GM18907 (cell line): Measurements from ENCODE around the gene TTC23.
"Not testable (repeated sequence)": the region's sequence is repeated elsewhere in the genome, so short reads cannot be mapped to it uniquely, and the experiment has no call there.

Experiments
- ATAC-seq: cut with Tn5 transposase; IDR thresholded peaks from one replicate; pipeline ENCODE4 v1.9.1; 2021; ENCODE audit warnings: mild to moderate bottlenecking, moderate library complexity; ENCODE audit not compliant: unreplicated experiment

Gene TTC23

DNA sequence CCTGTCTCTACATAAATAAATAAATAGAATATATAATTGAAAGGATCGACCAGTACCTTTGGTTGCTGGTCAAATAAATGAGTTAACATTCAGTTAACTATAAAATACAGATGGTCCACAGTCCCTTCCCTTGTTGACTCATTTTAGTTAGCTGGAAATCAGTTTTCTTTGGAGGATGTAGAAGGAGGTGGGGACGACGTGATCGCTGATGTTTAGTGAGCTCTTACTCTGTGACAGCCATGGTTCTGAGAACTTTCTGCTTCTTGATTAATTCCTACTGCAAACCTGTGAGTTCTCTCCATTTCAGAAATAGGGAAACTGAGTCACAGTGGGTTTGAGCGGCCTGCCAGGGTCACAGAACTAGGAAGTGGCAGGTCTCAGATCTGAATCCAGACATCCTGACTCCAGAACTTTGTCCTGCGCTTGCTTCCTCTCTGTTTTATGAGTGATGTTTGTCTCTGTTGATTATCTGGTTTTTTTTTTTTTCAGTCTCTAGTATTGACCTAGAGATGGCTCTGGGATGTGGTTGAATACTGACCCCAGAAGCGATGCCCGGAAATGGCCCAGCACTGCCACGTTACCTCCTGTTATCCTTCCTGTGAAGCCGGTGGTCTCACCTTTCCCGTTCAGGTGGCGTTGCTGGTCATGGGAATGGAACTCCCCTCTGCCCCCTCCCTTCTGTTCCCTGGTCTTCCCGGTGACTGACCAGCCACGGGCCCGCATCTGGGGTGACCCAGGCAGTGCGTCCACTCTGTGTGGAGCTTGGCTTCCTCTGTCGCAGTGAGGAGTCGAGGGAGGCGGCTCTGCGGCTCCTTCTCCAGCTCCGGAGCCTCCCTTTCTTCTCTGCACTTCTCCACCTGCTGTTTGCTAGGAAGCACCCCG, 126.3 kb downstream of the TTC23 start:
- no peak for ATAC-seq

DNA sequence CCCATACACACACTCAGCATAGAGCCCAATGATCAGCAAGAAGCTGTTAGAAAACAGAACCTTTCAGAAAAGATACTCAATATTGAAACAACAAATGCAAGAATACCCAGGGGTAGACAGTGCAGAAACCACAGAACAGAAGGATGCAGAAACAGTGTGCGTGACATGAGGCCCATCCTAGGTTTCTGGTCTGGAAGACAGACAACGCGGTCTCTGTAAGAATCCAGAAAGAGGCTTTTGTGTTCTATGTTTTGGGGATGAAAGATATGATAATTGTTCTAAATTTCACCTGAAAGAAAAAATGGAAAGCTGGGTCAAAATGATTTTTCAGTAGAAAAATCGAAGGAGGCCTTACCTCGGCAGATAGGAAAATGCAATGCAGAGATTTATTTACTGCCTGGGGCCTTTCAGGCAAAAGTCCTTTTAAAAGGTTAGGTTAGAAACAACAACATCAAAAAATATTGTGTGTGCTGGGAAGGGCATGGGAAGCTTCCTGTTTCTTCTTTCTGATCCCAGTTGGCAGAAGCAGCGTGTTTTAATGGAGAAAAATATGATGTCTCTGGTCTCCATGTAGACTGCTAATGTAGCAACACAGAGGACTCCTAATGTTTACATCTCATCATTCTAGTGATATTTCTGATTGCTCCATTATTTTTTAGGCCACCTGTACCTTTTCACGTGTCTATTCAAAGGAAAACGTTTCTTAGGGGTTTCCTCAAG, 127.5 kb downstream of the TTC23 start:
- ATAC-seq = no peak

DNA sequence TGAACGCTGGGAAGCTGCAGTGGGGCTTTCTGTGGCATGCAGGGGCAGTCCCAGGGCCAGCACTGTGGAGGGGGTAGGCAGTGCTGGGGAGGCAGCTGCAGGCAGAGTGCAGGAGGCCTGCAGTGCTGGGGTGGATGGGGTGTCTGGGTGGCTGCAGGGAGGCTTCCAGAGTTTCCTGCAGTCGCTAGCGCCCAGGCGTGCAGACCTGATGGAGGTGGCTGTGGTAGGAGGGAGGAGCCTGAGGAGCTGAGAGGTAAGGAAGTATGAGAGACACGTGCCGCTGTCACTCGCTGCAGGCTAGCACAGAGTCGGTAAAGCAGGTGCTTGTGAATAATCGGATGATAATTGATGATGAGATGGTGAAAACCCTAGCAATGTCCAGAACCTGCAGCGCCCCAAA, 128.2 kb downstream of the TTC23 start:
- no peak for ATAC-seq

DNA sequence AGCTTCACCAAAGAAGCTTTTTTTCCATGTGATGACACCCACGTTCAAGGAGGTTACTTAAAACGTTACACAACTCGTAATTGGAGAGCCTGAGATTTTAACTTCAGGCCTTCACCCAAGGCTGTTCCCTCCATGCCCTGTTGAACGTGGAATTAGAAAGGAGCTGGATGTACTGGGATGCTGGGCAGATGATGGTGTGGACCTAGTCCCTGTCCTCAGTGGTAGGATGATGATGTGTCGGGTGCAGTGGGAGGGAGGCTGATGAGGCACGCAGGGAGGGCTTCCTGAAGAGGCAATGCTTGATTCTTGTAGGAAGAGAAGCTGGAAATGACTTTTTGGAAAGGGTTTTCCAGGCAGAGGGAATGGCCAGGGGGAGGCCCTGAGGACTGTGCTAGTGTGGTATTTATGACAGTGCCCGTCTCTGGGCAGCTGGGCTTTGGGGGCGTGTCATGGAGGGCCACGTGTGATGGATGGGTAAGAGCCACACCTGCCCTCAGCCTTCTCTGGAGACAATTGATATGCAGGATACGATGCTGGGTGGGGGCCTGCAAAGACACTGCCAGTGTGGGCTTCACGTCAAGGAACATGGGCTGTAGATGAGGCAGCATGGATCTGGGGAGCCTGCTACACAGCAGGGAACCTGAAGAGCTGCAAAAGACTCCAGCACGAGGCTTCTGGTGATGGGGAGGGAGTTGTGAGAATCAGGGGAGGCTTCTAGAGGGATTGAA, 129.2 kb downstream of the TTC23 start:
- ATAC-seq = no peak

DNA sequence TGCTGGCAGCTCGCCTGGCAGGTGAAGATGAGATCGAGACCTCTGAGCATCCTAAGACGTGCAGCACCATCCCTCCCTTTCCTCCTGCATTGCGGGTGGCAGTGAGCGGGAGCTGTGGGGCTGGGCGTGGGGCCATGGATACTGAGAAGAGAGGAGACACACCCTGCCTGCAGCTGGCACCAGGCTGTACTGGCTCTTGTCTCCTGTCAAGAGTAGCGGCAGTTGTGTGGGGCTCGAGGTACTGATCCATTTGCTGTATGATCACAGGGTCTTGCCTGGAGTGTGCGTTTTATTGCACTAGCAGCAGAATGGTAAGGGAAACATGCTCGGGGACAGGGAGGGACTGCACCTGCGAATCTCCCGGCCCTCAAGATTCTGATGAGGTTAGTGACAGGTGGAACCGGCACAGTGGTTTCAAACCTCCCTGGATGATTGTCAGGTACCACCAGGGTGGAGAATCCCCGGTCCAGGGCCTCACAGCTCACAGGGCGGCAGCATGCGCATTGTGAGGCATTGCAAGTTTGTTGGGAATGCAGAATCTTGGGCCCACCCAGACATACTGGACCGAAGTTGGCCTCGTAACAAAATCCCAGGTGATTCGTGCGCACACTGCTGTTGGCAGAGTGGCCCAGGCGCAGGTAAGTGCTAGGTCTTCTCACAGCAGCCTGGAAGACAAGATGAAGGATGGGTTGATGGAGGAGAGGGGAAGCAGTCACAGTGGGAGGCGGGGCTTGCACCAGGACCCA, 130.4 kb downstream of the TTC23 start:
- ATAC-seq = no peak

DNA sequence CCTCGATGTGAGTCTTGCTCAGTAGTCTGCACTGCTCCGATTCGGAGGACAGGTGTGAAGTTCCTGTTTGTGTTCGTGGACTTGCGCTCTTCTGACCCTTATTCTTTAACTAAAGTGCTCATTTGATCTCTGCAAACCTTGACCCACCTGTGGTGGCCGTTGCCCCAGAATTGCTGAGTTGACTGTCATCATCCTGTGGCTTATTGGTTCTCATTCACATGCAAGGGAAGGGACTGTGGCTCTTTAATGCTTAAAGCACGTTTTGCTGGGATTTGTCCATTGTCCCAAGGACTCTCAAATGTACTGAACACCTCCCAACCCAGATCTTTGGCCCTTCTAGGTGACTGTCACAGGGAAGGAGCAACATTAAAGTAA, 131.1 kb downstream of the TTC23 start:
- no peak for ATAC-seq

DNA sequence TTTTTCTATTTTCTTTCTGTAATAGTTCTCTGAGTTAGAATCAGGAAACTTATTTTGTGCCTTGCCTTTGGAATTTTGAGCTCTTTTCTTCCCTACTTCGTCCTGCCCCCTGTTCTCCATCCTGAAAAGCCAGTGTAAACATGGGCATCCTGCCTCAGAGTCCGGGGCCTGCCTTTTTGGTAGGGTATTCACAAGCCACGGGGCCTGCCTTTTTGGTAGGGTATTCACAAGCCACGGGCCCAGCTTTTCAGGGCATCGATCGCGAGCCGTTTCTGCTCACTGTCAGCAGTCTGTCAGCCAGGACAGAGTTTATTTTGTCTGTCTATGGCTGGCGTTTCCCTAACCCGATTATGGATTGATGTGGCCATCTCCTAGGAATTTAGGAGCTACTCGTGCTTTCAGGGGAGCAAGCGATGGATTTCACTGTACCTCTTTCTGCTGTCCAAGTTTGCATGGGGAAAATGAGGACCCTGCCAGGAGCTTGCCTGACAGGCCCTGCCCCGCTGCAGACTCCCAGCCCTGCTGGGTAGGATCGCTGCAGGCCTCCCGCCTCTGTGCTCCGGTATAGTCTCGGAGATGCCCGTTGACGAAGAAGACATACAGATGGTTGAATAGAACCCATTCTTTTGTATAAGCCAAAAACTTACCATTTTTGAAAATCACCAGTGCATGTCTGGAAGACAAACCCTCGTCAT, 131.7 kb downstream of the TTC23 start:
- ATAC-seq = no peak

DNA sequence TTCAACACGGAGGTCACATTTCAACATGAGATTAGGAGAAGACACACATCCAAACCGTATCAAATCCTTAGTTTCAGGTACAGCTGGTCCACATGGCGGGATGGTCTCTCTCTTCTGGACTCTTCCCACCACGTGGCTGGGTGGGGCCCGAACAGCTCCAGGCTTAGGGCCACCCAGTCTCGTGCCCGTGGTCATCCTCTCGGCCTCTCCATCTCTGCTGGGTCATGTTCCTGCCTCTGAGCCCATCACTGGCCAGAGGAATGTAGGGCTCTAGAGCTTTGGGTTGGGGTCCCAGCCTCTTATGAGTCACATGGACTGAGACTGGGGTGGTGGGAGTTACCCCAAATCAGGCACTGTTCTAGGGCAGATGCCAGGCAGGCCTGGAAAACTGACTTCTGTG, 132.3 kb downstream of the TTC23 start:
- no peak for ATAC-seq

DNA sequence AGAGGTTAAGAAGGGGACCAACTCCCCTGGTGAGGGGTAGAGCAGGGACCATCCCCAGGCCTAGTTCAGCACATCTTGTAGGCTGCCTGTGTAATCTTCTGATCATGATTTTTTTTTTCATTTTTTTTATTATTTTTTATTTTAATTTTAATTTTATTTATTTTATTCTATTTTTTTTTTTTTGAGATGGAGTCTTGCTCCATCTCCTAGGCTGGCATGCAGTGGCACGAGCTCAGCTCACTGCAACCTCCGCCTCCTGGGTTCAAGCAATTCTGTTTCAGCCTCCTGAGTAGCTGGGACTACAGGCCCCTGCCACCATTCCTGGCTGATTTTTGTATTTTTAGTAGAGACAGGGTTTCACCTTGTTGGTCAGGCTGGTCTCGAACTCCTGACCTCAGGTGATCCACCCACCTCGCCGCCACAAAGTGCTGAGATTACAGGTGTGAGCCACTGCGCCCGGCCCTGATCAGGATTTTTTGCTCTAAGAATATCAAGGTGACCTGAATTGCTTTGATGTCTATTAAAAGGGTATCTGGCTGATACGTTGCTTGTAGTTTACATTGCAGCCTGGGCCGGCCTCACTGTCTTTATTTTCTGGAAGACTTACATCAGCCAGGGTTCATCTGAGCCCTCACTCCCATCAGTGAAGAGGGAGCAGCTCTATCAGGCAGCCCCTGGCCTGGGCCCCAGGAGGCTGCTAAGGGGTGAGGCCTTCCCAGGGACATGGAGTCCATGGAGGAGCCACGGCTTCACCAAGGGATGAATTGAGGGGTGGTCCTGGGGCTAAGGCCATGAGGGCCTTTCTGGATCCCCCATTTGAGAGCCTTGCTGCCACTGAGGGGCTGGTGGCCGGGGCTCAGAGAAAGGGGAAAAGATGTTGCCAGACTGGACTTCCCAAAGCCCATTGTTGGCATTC, 133.8 kb downstream of the TTC23 start:
- no peak for ATAC-seq

DNA sequence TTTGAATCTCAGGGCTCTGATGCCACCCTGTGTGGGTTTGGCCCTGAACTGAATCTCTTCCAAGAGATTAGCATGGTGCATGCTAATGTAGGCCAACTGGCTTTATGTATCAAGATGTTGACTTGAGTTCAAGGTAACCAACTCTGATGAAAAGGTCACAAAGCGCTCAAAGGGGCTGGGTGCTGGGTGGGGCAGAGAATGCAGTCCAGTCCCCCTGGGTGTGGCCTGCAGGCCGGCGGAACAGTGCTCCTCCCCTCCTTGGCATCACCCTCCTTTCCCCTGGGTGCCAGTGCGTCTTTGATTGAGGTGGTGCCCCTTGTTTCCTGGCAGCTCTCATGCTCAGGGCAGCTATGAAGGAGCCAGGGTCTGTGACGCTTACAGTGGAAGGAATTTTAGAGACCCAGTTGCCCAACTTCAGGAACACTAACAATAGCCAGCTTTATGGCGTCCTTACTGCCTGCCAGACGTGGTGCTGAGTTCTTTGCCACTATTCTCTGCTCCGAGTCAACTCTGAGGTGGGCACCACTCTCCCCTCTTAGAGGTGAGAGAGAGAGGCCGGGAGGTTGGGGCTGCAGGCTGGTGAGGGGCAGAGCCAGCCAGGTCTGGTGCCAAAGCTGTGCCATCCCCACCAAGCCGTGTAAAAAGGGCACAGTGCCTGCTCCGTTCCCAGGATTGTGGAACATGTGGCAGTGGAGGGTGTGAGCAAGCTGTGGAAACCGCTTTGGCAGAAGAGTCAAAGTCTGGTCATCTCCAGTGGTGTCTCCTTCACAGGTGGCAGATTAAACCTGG, 134.7 kb downstream of the TTC23 start:
- ATAC-seq = no peak

DNA sequence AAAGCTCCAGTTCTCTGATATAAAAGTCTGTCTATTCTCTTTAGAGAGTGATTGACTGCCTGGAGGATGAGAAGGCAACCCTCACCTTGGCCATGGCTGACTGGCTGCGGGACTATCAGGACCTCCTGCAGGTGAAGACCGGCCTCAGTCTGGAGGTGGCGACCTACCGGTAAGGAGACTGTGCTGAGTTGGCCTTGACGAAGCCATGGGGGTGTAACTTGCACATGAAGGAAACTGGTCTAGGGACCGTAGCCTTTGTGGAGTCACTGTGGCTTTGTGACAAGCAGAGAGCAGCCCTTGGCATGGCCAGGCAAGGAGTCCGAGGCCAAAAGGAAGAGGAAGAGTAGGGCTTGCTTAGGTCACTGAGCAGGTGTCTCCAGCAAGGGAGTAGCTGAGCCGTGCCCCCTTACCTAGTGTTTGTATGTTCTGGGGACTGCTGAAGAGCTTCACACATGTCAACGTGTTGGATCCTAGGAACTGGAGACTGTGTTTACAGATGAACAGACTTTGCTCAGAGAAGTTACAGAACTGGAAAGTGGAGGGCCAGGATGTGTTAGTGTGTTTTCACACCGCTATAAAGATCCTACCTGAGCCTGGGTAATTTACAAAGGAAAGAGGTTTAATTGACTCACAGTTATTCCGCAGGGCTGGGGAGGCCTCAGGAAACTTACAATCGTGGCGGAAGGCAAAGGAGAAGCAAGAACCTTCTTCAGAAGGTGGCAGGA, 135.7 kb downstream of the TTC23 start:
- no peak for ATAC-seq

DNA sequence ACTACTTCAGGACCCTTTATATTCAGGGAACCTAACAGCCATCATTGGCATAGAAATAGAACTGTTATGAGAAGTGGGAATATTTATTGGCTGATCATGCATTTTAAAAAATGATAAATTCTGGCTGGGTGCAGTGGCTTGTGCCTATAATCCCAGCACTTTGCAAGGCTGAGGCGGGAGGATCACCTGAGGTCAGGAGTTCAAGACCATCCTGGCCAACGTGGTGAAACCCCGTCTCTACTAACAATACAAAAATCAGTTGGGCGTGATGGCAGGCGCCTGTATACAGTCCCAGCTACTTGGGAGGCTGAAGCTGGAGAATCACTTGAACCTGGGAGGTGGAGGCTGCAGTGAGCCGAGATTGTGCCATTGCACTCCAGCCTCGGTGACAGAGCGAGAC, 137.7 kb downstream of the TTC23 start:
- not testable (repeated sequence) for ATAC-seq

DNA sequence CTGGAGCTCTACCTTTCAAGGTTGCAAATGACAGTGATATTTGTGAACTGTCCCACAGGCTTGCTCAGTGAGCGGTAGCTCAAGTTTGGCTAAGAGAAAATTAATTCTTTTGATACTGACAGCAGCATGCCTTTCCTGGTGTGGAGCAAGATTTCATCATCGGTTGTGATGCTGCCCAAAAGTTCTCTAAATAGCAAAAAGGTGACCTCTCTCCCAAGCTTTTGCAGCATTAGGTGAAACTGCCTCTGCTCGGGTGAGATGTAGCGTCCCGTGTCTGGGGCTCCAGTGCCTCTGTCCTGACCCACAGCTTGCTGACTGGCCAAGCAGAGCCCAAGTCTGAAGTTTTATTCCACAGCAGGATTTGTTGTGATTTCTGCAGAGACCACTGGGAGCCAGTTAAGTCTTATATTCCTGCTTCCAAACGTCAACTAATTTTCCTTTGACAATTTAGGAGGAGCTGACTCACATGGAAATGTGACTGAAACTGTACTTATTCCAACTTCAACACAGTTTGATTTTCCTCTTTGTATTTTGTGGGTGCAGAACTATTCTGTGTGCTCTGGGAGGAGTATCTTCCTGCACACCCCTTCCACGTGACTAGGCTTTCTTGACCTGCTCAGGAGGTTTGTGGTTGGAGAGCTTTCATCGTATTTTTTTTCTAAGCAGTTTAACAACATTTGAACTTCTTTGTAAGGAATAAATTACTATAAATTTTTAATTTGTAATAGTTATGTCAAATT, 138.6 kb downstream of the TTC23 start:
- ATAC-seq = no peak

DNA sequence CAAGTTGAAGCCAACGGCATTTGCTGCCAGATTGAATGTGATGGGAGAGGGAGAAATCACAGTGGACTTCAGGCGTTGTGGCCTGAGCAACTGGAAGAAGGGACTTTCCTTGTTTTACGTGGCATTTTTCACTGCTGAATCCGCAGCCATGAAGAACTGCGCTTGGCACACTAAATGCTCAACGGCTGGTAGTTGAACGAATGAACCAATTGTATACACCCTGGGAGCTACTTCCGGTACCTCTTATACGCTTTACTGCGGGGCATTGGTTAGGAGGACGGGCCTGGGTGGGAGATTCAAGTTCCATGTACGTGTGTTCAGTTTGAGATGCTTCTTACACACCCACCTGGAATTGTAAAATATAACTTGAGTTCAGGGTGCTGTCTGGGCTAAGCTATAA, 139.3 kb downstream of the TTC23 start:
- no peak for ATAC-seq

DNA sequence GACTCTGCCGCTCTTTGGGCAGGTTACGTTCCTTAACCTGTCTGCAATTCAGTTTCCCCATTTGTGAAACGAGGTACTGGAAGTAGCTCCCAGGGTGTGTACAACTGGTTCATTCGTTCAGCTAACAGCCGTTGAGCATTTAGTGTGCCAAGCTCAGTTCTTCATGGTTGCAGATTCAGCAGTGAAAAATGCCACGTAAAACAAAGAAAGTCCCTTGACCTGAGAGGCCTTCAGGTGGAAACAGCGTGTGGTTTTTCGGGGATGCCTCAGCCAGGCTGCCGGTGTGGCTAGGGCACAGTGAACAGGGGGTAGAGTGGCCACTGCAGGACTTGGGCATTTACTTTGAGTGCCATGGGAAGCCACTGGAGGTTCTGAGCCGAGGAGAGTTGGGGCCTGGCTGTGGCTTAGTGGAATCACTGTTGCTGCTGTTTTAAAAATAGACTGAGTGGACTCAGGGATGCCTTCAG, 139.8 kb downstream of the TTC23 start:
- no peak for ATAC-seq

DNA sequence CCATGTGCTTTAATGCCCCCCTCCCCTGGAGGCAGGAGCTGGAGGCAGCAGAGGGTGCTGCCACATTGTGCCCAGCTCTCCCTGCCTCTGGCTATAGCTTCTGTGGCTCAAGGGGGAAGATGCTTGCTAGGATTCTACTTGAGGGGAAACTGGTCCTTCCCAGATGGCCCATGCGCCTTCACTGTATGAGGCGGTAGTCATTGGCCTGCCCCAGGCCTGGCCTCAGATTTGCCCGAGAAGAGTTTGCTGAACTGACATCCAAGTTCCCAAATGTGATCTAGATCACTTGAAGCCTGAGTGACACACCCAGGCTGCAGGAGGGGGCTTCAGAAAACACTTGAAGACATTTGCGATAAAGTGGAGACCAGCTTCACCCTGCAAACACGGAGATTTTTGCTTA, 140.4 kb downstream of the TTC23 start:
- no peak for ATAC-seq
